Measurements from ENCODE around the gene NPIPB4. TPM values are rescaled to one million over a fixed set of nuclear protein-coding genes. Genes with fewer than 3 reads are reported as not detected.
"Not testable (repeated sequence)": the region's sequence is repeated elsewhere in the genome, so short reads cannot be mapped to it uniquely, and the experiment has no call there.

NPIPB4 gene
- total RNA-seq, 3 donors from 2014 or later = 72.4 to 88.3 (median 84.4) TPM

DNA sequence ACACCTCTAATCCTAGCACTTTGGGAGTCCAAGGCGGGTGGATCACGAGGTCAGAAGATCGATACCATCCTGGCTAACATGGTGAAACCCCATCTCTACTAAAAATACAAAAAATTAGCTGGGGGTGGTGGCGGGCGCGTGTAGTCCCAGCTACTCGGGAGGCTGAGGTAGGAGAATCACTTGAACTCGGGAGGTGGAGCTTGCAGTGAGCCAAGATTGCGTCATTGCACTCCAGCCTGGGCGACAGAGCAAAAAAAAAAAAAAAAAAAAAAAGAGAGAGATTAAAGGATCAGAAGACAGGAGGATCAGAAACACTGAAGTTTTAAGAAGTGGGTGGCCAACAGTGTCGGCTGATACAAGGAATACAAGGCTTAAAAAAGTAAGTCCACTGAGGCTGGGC is 41.9 kb downstream of the NPIPB4 start:
- H3K27me3 Mint-ChIP-seq (ENCODE audit: low read depth); ATAC-seq; DNase-seq; H3K4me3 Mint-ChIP-seq; H3K9me3 Mint-ChIP-seq: not testable (repeated sequence)
- Mint-ChIP-seq H3K4me1 (ENCODE audit: low read depth) (peaks cover 20% of the 10 kb centered on the region), H3K36me3 (ENCODE audit: insufficient read depth) (peaks cover 15% of the 10 kb centered on the region)

DNA sequence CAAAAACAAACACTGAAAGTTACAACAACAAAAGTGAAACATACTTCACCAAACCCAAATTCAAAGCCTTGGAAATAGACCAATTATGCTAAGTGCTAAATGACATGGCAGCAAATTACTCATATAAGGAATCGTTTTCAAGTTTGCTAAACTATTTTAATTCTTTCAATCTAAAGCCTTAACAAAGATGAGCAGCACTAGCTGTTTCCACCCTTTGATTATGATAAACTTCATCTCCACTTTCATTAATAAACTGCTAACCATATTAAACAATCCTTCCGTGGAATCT is 55.2 kb downstream of the NPIPB4 start:
- ATAC-seq = peak; percentile 38 to 43
- not testable (repeated sequence) for H3K27me3 Mint-ChIP-seq (ENCODE audit: low read depth)

DNA sequence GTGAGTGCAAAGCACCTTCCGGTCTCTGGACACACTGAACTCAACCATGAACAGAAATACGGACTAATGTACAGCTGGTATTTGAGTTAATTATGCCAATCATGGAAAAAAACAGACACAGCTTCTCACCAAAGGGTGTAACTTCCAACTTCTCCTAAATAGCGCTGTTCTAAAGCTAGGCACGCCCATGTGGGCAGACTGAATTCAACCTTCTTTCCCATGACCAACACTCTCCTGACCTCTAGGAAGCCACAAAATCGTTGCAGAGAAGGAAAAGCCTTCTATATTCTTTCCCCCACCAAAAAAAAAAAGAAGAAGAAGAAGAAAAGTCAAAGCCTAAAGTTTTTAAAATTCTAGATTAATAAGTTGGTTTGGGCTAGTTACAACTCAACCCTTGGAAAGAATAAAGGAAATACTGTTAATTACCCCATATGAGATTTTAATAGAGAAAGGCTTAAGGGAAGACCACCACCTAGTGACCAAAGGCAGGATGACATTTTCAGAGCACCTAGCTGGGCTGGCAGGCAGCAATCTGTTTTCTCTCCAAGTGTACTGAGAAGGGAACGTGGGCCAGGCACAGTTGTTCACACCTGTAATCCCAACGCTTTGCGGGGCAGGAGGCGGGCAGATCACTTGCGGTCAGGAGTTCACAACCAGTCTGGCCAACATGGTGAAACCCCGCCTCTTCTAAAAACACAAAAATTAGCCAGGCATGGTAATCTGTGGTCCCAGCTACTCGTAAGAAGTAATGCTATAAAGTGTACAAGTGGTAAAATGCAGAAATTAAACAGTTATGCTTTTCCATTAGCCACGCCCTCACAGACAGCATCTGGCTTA is 55.8 kb downstream of the NPIPB4 start:
- H3K4me3 Mint-ChIP-seq; H3K9me3 Mint-ChIP-seq; DNase-seq; H3K36me3 Mint-ChIP-seq (ENCODE audit: insufficient read depth); H3K4me1 Mint-ChIP-seq (ENCODE audit: low read depth); H3K27me3 Mint-ChIP-seq (ENCODE audit: low read depth): not testable (repeated sequence)
- peak; percentile 32 to 57 for ATAC-seq

More for the DNA sequence above, 55.2 kb downstream of the NPIPB4 start:
- H3K9me3 Mint-ChIP-seq; H3K36me3 Mint-ChIP-seq (ENCODE audit: insufficient read depth); H3K4me3 Mint-ChIP-seq; H3K4me1 Mint-ChIP-seq (ENCODE audit: low read depth); DNase-seq: not testable (repeated sequence)

DNA sequence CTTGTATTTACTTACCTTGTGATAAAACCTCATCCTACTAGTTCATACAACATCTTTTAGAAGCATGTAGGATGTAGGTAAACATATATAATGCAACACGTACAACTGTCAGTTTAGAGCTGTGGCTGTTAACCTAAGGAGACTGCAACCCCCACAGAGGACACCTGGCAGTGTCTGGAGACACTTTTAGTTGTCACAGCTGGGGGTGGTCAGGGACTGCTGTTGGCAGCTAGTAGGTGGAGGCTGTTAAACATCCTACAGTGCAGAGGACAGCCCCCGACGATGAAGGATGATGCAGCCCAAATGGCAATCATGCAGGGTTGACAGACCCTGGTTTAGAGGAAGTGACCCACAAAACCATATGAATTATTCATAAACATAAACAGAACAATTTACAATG is 59.0 kb downstream of the NPIPB4 start:
- not testable (repeated sequence) for H3K9me3 Mint-ChIP-seq; H3K4me3 Mint-ChIP-seq; ATAC-seq; H3K36me3 Mint-ChIP-seq (ENCODE audit: insufficient read depth); DNase-seq; H3K27me3 Mint-ChIP-seq (ENCODE audit: low read depth); H3K4me1 Mint-ChIP-seq (ENCODE audit: low read depth)

DNA sequence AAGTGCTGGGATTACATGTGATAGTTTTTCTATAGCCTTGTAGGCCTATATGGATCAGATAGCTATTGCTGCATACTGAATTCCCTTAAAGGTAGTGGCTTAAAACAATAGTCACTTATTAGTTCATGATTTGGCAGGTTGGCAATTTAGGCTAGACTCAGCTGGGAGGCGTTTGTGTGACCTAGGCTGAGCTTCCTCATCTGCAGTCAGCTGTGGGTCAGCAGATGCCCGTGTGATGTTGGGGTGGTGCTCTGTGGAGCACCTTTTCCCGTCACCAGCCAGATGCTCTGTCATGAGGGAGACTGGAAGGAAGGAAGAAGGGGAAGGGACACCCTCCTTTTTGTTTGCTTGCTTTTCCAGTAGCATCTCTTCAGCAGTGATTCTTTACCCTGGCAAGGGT is 64.2 kb downstream of the NPIPB4 start:
- H3K9me3 Mint-ChIP-seq; H3K4me3 Mint-ChIP-seq; ATAC-seq; H3K4me1 Mint-ChIP-seq (ENCODE audit: low read depth); H3K27me3 Mint-ChIP-seq (ENCODE audit: low read depth); H3K36me3 Mint-ChIP-seq (ENCODE audit: insufficient read depth); DNase-seq: not testable (repeated sequence)

DNA sequence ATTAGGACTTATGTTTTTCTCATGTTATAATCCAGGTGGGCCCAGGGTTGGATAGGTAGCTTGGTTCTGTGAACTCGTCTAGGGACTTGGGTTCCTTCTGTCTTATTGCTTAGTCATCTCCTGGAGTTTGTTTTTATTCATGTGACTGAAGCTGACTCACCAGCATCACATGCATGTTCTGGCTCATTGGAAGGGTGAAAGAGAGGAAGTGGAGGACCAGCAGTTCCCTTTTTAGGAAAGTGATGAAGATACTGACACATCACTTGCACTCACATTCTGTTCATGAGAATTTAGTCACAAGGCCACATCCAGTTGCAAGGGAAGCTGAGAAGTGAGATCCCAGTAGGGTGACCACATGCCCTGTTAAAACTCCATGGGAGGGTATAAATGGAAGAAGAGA is 67.0 kb downstream of the NPIPB4 start:
- H3K4me1 Mint-ChIP-seq (ENCODE audit: low read depth); DNase-seq; H3K9me3 Mint-ChIP-seq; H3K4me3 Mint-ChIP-seq; H3K36me3 Mint-ChIP-seq (ENCODE audit: insufficient read depth); H3K27me3 Mint-ChIP-seq (ENCODE audit: low read depth): not testable (repeated sequence)
- ATAC-seq = peak; percentile 95 to 97

Other genes starting within 250 kb of the NPIPB4 start
- gene IGSF6, start 205.1 kb downstream of the NPIPB4 start, total RNA-seq = not detected
- not detected for gene OTOA, start 193.8 kb downstream of the NPIPB4 start, total RNA-seq
- 100 to 1,000 TPM; 217 to 251 (median 225) TPM for gene UQCRC2, start 95.6 kb upstream of the NPIPB4 start, total RNA-seq
- gene PDZD9, start 143.4 kb upstream of the NPIPB4 start, total RNA-seq = not detected
- gene MOSMO, start 150.4 kb upstream of the NPIPB4 start, total RNA-seq = 1 to 10 TPM; 5.3 to 8.2 (median 7.0) TPM
- under 1 TPM in 2 of 3 donors, not detected in 1; 0.08 to 0.10 TPM for gene VWA3A, start 234.8 kb upstream of the NPIPB4 start, total RNA-seq

Measured in activated T-cell treated with anti-CD3 and anti-CD28 coated beads, Interleukin-2, amount 50 U/mL, for 4 hours (primary cell).